ENCODE data around the gene CDH7.

Gene CDH7

GRCh38 chr18:65924904-65925303, 174.1 kb downstream of the CDH7 start:
- DNase-seq = no peak

GRCh38 chr18:65934874-65935273, 184.1 kb downstream of the CDH7 start:
- no peak for DNase-seq

GRCh38 chr18:65936678-65937077, 185.9 kb downstream of the CDH7 start:
- DNase-seq = no peak

- DNase-seq = no peak
Observed at GRCh38 chr18:65937180-65937579, 186.4 kb downstream of the CDH7 start.

GRCh38 chr18:65938592-65939372, 188.0 kb downstream of the CDH7 start:
- no peak for DNase-seq

Data from activated CD4-positive, alpha-beta T cell treated with anti-CD3 and anti-CD28 coated beads, Interleukin-2, amount 50 U/mL, for 1 hour (primary cell).